NB4 (cell line): ENCODE data around the gene SLC39A6.
A peak's percentile ranks its signal among the peaks of the same experiment; 100 is the strongest.

ENCODE experiments used
- DNase-seq: peaks from one replicate; pipeline ENCODE4 v3.0.0; 2010; ENCODE audit warnings: low read depth
- H3K4me3 ChIP-seq: one replicate; pipeline ENCODE4 v1.5.1; 2011; ENCODE audit warnings: mild to moderate bottlenecking, low read depth, low read length, moderate library complexity
- CTCF ChIP-seq: IDR thresholded peaks from one replicate; pipeline ENCODE4 v1.5.1; 2012; ENCODE audit warnings: low read depth, low read length
- MAX ChIP-seq: IDR thresholded peaks from 2 replicates; pipeline ENCODE4 v1.6.1; 2011; ENCODE audit warnings: low read depth, low read length
- MYC ChIP-seq: IDR thresholded peaks from 2 replicates; pipeline ENCODE4 v1.6.1; 2011; ENCODE audit warnings: low read depth, low read length
- POLR2A ChIP-seq: IDR thresholded peaks from 2 replicates; pipeline ENCODE4 v1.6.1; 2011; ENCODE audit warnings: mild to moderate bottlenecking; ENCODE audit not compliant: insufficient read length; ENCODE audit errors: extremely low read depth

SLC39A6 gene

GRCh38 chr18:36143391-36143790 is 14.3 kb upstream of the SLC39A6 start:
- H3K4me3 ChIP-seq, result no peak overlapping the region
- TF ChIP-seq CTCF (no peak), MAX (no peak), MYC (no peak), POLR2A (no peak)
- DNase-seq, result no peak

- no peak for DNase-seq
- TF ChIP-seq MYC, result no peak
- no peak for TF ChIP-seq MAX
- TF ChIP-seq CTCF, result no peak
- no peak for TF ChIP-seq POLR2A
- no peak overlapping the region for H3K4me3 ChIP-seq
These were observed 13.6 kb upstream of the SLC39A6 start for GRCh38 chr18:36142751-36143150.

GRCh38 chr18:36141576-36141975 is 12.4 kb upstream of the SLC39A6 start:
- TF ChIP-seq POLR2A, result no peak
- DNase-seq, result peak; percentile 18
- H3K4me3 ChIP-seq, result no peak overlapping the region

- TF ChIP-seq MAX (no peak), MYC (no peak), POLR2A (no peak), CTCF (no peak)
- no peak for DNase-seq
- H3K4me3 ChIP-seq, result no peak overlapping the region
These were observed 10.1 kb upstream of the SLC39A6 start for GRCh38 chr18:36139245-36139644.

- DNase-seq, result no peak
- no peak overlapping the region for H3K4me3 ChIP-seq
- TF ChIP-seq CTCF, result no peak
These were observed 6.1 kb upstream of the SLC39A6 start for GRCh38 chr18:36135264-36135663.

GRCh38 chr18:36132756-36133155 is 3.6 kb upstream of the SLC39A6 start:
- DNase-seq, result no peak
- peak overlapping the region; percentile 17 for H3K4me3 ChIP-seq
- no peak for TF ChIP-seq MYC
- TF ChIP-seq POLR2A, result no peak
- no peak for TF ChIP-seq CTCF
- no peak for TF ChIP-seq MAX
